Activated effector memory CD4-positive, alpha-beta T cell treated with Interleukin-2 at 50 U/mL for 16 hours (primary cell): ENCODE measurements around the gene C22orf42.

ENCODE experiments used
- DNase-seq: peaks from one replicate; pipeline ENCODE4 v3.0.0-alpha.2; 2020

Gene C22orf42

DNA sequence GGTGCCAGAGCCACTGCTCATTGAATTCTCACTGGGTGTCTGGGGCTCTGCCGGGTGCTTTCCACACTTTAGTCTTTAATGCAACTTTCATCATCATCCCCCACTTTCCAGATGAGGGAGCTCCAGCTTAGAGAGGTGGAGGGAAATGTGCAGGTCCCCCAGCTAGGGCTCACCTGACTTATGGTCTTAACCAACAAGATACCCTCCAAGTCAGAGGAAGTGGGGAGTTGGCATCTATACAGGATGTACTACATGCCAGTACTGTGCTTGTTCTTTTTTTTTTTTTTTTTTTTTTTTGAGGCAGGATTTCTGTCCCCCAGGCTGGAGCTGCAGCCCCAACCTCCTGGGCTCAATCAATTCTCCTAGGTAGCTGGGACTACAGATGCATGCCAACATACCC lies 26.3 kb downstream of the C22orf42 start:
- no peak for DNase-seq

GRCh38 chr22:32132126-32132525 lies 27.0 kb downstream of the C22orf42 start:
- DNase-seq: no peak

- DNase-seq: no peak
Observed at GRCh38 chr22:32130464-32130863, 28.6 kb downstream of the C22orf42 start.

GRCh38 chr22:32127904-32128303 lies 31.2 kb downstream of the C22orf42 start:
- DNase-seq: no peak

GRCh38 chr22:32123657-32124056 lies 35.4 kb downstream of the C22orf42 start:
- DNase-seq: no peak

DNA sequence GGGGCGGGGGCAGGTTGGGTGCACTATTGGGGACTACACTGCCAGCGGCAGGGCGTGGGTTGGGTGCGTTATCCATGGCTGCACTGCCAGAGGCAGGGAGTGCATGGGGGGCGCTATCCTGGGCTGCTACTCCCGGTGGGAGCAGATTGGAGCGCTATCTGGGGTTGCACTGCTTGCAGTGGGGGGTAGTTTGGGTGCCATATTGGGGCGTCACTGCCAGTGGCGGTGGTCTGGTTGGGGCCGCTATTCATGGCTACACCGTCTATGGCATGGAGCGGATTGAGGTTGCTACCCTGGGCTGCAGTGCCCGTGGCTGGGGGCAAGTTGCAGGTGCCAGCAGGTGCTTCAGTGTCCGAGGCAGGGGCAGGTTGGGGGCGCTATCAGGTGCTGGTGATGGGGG lies 36.2 kb downstream of the C22orf42 start:
- no peak for DNase-seq

- no peak for DNase-seq
Observed at GRCh38 chr22:32120603-32121002, 38.5 kb downstream of the C22orf42 start.

DNA sequence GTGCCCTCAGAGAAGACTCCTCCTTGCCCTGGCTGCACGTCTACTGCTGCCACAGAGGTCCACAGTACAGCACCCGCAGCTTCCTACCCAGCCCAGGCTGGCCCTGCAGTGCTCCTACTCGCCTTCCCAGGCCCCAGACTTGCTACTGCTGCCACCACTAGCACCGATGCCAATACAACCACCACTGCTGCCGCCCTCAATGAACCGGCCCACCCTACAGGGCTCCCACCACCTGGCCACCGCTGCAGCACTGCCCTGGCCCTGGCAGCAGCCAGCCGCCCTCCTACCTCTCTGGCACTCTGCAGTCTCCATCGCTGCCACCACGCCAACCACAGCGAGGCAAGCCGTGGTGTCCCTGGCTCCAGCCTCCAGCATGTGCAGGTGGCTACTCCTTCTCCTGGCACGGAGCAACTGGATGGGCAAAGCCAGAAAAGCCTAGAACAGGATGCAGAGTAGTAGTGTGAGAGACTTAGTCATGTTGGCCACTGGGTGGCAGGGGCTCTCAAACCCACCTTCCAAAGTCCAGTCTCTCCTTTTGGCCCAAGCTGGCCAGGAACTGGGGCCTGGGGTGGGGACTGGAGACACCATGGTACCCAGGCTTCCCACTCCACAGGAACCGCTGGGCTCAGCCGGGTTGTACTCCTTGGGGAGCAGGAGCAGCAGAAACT lies 39.4 kb downstream of the C22orf42 start:
- DNase-seq: no peak

- DNase-seq: no peak
Observed at GRCh38 chr22:32112380-32112779, 46.7 kb downstream of the C22orf42 start.

DNA sequence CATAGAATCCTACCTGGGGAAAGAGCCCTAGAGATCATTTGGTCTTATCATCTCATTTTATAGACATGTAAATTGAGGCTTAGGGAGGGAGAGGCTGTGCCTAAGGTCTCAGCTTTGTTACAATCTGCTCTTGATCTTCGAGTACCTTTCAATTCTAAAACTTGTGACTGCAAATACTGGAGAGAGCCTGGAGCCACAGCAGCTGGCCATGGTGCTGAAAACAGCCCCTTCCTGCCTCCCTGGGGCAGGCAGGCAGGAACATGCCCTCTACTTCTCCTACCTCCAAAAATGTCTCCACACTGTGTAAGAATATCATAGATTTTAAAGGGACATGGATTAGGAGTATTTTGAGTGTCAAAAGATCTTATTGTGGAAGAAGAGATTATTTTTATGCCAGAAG lies 52.2 kb downstream of the C22orf42 start:
- no peak for DNase-seq

- no peak for DNase-seq
Observed at GRCh38 chr22:32103658-32104315, 55.3 kb downstream of the C22orf42 start.

GRCh38 chr22:32100711-32101110 lies 58.4 kb downstream of the C22orf42 start:
- no peak for DNase-seq
